Epithelial cell of esophagus (primary cell): ENCODE measurements around the gene DRAM2.
A peak's percentile ranks its signal among the peaks of the same experiment; 100 is the strongest.
"Not testable (repeated sequence)": the region's sequence is repeated elsewhere in the genome, so short reads cannot be mapped to it uniquely, and the experiment has no call there.

Experiments
- DNase-seq: peaks from one replicate; pipeline ENCODE4 v3.0.0; 2010; ENCODE audit warnings: low read depth
- H3K4me3 ChIP-seq: 2 replicates; pipeline ENCODE4 v1.5.1; 2011; ENCODE audit warnings: mild to moderate bottlenecking, low read length, control low read depth
- TF ChIP-seq, protein P1 (sequence below): IDR thresholded peaks from 2 replicates; pipeline ENCODE4 v1.5.1; 2011; ENCODE audit warnings: low read depth, mild to moderate bottlenecking, low read length, control low read depth, inconsistent platforms; ENCODE audit not compliant: insufficient read depth; ENCODE audit errors: missing control alignments

The DRAM2 gene

DNA sequence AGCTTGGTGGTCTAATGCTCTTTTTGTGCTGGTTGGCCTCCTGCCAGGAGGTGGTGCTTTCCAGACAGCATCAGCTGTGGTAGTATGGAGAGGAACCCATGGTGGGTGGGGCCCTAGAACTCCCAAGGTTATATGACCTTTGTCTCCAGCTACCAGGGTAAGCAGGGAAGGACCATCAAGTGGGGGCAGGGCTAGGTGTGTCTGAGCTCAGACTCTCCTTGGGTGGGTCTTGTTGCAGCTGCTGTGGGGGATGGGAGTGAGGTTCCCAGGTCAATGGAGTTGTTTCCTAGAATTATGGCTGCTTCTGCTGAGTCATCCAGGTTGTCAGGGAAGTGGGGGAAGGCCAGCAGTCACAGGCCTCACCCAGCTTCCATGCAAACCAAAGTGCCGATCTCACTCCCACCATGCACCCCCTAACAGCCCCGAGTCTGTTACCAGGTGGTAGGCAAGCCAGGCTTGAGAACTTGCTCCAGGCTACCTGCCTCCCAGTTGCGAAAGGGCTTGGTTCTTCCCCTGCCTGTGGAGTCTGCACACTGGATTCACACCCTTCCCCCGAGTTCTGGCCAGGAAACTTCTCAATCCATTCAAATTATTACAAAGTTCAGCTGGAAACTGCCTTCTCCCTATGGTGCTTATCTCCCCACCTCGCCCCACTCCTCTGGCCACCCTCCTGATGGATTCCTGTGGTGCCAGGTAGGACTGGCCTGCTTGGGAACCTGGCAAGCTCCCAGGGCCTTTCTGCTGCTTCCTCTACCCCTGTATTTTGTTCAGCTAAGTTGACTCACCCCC lies 37.8 kb downstream of the DRAM2 start:
- DNase-seq: peak; percentile 33
- no peak overlapping the region for H3K4me3 ChIP-seq
- TF ChIP-seq, protein P1, sequence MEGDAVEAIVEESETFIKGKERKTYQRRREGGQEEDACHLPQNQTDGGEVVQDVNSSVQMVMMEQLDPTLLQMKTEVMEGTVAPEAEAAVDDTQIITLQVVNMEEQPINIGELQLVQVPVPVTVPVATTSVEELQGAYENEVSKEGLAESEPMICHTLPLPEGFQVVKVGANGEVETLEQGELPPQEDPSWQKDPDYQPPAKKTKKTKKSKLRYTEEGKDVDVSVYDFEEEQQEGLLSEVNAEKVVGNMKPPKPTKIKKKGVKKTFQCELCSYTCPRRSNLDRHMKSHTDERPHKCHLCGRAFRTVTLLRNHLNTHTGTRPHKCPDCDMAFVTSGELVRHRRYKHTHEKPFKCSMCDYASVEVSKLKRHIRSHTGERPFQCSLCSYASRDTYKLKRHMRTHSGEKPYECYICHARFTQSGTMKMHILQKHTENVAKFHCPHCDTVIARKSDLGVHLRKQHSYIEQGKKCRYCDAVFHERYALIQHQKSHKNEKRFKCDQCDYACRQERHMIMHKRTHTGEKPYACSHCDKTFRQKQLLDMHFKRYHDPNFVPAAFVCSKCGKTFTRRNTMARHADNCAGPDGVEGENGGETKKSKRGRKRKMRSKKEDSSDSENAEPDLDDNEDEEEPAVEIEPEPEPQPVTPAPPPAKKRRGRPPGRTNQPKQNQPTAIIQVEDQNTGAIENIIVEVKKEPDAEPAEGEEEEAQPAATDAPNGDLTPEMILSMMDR: no peak

DNA sequence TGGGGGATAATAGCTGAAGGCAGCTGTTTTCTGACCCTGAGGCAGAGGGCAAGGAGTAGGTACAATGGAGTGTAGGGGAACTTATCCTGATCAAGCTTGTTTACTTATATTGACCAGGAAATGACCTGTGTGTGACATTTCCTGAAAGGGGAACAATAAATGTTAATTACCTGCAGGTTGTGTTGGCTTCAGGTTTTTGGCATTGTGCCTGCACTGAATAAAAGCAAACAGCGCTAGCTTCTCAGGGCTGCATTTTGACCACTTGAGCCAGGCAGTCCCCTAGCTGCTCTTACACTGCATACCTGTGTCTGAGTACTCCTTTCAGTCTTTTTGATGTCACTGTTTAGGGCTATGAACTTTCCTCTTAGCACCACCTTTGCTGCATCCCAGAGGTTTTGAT lies 40.6 kb downstream of the DRAM2 start:
- H3K4me3 ChIP-seq: no peak overlapping the region
- no peak for DNase-seq
- TF ChIP-seq, protein P1: no peak

DNA sequence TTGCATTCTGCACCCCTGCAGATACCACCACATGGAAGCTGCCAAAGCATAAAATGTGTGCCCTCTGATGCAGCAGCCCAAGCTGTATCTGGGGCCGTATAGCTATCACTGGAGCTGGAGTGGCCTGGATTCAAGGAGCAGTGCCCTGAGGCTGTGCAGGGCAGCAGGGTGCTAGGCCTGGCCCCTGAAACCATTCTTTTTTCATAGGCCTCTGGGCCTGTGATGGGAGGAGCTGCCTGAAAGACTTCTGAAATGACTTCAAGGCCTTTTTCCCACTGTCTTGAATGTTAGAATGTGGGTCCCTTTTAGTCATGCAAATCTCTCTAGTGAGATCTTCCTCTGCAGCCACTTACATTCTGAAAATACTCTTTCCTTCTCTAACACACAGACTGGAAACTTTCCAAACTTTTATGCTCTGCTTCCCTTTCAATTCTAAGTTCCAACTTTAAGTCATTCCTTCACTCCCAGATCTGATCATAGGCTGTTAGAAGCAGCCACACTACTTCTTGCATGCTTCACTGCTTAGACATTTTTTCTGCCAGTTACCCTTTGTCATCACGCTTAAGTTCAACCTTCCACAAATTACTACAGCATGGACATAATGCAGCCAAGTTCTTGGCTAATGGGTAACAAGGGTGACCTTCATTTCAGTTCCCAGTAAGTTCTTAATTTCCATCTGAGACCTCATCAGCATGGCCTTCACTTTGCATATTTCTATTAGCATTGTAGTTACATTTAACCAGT lies 42.4 kb downstream of the DRAM2 start:
- TF ChIP-seq, protein P1: no peak
- no peak overlapping the region for H3K4me3 ChIP-seq
- DNase-seq: no peak

DNA sequence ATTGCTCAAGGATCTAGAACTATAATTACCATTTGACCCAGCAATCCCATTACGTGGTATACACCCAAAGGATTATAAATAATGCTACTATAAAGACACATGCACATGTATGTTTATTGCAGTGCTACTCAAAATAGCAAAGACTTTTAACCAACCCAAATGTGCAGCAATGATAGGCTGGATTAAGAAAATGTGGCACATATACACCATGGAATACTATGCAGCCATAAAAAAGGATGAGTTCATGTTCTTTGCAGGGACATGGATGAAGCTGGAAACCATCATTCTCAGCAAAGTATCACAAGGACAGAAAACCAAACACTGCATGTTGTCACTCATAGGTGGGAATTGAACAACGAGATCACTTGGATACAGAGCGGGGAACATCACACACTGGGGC lies 44.5 kb downstream of the DRAM2 start:
- H3K4me3 ChIP-seq, DNase-seq: not testable (repeated sequence)

DNA sequence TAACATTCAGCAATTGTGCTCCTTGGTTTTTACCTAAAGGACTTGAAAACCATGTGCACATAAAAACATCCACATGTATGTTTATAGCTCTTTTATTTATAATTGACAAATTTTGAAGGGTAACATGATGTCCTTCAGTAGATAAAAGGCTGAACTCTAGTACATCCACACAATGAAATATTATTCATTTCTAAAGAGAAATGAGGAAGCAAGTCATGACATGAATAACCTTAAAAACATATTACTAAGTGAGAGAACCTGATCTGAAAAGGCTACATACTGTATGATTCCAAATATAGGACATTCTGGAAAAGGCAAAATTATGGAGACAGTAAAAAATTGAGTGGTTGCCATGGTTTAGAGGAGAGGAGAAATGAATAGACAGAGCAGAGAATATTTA lies 50.3 kb downstream of the DRAM2 start:
- H3K4me3 ChIP-seq: no peak overlapping the region
- TF ChIP-seq, protein P1: no peak
- DNase-seq: no peak

DNA sequence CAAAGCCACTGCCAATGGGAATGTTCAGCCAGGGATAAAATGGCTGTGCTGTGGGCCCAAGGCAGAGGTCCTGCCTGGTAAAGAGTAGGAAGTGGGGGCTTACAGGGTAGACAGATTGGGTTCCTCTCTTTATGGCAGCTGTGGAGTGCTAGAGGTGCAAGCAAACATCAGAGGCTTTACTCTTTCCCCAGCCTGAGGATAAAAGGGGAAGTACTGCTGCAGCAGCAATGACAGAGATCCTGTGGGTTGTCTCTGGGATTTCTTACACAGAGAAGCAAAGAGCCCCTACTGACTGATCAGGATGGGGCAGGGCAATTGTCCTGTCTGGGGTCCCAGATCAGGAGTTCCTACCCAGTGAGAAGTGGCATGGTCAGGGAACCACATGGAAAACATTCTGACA lies 54.2 kb downstream of the DRAM2 start:
- H3K4me3 ChIP-seq: no peak overlapping the region
- no peak for DNase-seq
- TF ChIP-seq, protein P1: no peak

DNA sequence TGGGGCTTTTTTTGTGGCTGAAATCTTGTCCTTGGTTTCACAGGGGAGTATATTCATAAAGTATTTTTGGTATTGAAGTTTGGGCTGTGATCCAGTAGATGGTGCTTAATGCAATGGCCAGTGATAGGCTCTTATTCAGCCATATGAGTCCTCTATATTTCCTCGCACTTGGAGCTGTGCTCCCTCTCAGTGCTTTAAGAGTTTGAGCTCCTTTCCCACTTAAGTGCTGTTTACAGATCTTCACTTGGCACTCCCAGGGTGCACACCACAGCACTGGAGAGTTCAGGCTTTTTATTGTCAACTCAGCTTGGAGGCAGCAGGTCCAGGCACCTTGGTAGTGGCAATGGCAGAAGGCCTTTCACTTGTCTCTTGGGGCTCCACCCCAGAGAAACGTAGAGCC lies 54.9 kb downstream of the DRAM2 start:
- H3K4me3 ChIP-seq: no peak overlapping the region
- TF ChIP-seq, protein P1: no peak
- DNase-seq: no peak
